ENCODE results near the gene PRKN.

The PRKN gene

DNA sequence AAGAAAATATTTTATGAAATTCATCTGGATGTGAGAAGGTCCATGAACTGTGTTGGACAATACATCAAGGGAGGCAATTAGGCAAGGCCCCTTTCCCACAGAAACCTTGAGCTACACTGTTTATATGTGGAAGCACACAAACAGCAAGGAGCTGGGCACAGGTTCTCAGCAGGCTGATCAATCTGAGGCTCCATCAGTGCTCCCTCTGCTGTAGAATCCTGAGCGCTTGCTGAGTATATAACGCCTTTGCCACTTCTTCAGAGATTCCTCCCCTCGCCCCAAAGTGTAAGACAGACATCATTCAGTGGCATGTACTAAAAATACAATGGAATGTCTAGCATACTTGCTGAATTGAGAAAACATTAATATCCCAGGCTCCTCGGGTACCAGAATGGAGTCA lies 146.9 kb downstream of the PRKN start:
- no peak for DNase-seq
- Mint-ChIP-seq H3K27me3 (ENCODE audit: low read depth, poor library complexity) (no peaks in the 10 kb centered on the region), H3K4me3 (no peak overlapping the region), H3K9me3 (no peaks in the 10 kb centered on the region), H3K36me3 (ENCODE audit: low read depth) (no peaks in the 10 kb centered on the region), H3K27ac (no peak overlapping the region), H3K4me1 (no peaks in the 10 kb centered on the region)
- TF ChIP-seq, protein P1, sequence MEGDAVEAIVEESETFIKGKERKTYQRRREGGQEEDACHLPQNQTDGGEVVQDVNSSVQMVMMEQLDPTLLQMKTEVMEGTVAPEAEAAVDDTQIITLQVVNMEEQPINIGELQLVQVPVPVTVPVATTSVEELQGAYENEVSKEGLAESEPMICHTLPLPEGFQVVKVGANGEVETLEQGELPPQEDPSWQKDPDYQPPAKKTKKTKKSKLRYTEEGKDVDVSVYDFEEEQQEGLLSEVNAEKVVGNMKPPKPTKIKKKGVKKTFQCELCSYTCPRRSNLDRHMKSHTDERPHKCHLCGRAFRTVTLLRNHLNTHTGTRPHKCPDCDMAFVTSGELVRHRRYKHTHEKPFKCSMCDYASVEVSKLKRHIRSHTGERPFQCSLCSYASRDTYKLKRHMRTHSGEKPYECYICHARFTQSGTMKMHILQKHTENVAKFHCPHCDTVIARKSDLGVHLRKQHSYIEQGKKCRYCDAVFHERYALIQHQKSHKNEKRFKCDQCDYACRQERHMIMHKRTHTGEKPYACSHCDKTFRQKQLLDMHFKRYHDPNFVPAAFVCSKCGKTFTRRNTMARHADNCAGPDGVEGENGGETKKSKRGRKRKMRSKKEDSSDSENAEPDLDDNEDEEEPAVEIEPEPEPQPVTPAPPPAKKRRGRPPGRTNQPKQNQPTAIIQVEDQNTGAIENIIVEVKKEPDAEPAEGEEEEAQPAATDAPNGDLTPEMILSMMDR (IDR thresholded peaks at IDR 0.05), result no peak

DNA sequence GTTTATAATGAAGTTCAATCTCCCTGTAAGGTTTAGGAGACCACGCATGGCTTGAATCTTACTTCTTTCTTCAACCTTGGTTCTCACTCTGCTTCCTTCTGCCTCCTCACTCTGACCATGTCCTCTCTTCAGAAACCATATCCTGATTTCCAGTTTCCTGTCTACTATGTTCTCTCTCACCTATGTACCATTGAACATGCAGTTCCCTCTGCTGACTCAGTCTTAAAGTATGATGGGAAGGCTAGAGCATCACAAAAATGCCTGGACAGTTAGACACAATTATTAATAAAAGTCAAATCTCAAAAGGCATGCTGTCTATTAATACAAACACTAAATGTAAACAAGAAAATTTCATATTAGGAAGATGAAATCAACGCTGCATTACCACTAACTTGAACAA lies 151.6 kb downstream of the PRKN start:
- no peak overlapping the region for H3K27ac Mint-ChIP-seq
- peaks cover 11% of the 10 kb centered on the region for H3K4me1 Mint-ChIP-seq
- H3K9me3 Mint-ChIP-seq, result no peaks in the 10 kb centered on the region
- DNase-seq, result no peak
- TF ChIP-seq, protein P1 (IDR thresholded peaks at IDR 0.05), result no peak
- H3K4me3 Mint-ChIP-seq, result no peak overlapping the region
- H3K36me3 Mint-ChIP-seq (ENCODE audit: low read depth), result no peaks in the 10 kb centered on the region
- no peaks in the 10 kb centered on the region for H3K27me3 Mint-ChIP-seq (ENCODE audit: low read depth, poor library complexity)

DNA sequence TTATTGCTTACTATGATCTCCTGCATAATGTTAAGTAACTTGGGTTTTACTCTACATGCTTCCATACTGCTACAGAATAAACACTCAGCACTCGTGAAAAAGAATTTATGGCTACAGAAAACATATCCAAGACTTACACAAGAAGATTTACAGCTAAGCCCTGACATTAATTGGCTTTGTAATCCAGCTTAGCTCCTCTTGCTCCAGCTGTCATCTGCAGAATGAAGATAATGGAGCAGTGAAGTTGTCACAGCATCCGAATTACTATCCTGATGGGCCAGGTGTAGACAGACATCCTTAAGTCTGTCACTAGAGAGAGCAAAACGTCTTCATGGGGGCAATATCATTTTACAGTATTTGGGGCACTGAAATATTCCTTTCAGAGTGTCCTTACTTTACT lies 155.3 kb downstream of the PRKN start:
- Mint-ChIP-seq H3K9me3 (peaks cover 20% of the 10 kb centered on the region), H3K4me1 (peaks cover 11% of the 10 kb centered on the region), H3K27ac (no peak overlapping the region), H3K4me3 (no peak overlapping the region), H3K27me3 (ENCODE audit: low read depth, poor library complexity) (no peaks in the 10 kb centered on the region), H3K36me3 (ENCODE audit: low read depth) (peaks cover 12% of the 10 kb centered on the region)
- TF ChIP-seq, protein P1 (IDR thresholded peaks at IDR 0.05), result no peak
- DNase-seq, result no peak

DNA sequence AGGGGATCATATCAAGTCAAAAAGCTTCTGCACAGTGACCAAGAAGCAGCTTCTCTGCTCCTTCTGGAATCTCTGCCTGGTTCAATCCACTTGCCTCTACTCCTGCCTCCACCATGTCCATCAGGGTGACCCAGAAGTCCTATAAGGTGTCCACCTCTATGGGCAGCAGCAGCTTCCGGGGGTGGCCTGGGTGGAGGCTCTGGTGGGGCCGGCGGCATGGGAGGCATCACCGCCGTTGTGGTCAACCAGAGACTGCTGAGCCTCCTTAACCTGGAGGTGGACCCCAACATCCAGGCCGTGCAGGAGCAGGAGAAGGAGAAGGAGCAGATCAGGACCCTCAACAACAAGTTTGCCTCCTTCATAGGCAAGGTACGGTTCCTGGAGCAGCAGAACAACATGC lies 159.3 kb downstream of the PRKN start:
- Mint-ChIP-seq H3K27me3 (ENCODE audit: low read depth, poor library complexity) (no peaks in the 10 kb centered on the region), H3K27ac (no peak overlapping the region), H3K36me3 (ENCODE audit: low read depth) (peaks cover 47% of the 10 kb centered on the region), H3K9me3 (peaks cover 60% of the 10 kb centered on the region), H3K4me3 (no peak overlapping the region), H3K4me1 (peaks cover 11% of the 10 kb centered on the region)
- TF ChIP-seq, protein P1 (IDR thresholded peaks at IDR 0.05), result no peak
- DNase-seq, result no peak

DNA sequence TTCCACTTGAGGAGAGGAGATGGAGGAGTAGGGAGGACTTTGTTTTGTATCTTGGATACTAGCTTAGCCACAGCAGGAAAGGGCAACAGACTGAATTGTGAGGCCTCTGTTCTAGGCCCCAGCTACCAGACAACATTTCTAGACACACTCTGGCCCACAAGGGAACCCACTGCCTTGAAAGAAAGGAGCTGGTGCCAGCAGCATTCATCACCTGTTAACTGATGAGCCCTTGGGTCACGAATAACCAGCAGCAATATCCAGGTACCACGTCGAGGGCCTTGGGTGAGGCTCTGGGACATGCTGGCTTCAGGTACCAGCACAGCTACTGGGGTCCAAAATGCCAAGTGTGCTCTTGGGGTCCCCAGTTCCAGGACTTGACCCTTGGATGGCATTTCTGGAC lies 165.5 kb downstream of the PRKN start:
- H3K27ac Mint-ChIP-seq, result no peak overlapping the region
- H3K27me3 Mint-ChIP-seq (ENCODE audit: low read depth, poor library complexity), result peaks cover 8% of the 10 kb centered on the region
- peaks cover 44% of the 10 kb centered on the region for H3K9me3 Mint-ChIP-seq
- peaks cover 14% of the 10 kb centered on the region for H3K4me1 Mint-ChIP-seq
- H3K36me3 Mint-ChIP-seq (ENCODE audit: low read depth), result peaks cover 37% of the 10 kb centered on the region
- DNase-seq, result no peak
- no peak overlapping the region for H3K4me3 Mint-ChIP-seq
- TF ChIP-seq, protein P1 (IDR thresholded peaks at IDR 0.05), result no peak

DNA sequence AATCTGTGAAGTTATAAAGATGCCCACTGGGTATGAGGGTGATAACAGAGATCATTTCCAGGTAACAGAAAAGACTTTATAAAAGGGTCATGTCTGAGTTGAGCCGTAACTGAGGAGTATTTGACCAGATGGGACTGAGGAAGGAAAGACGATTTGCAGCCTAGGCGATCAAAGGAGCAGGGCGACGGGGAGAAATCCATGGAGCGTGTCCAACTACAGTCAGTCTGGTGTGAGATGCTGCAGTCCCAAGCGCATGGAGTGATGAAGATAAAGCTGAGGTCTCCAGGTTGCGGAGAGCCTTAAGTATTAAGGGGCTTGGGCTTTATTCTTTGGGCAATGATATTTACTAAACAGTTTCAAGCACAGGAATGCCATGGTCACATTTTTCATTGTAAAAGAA lies 166.7 kb downstream of the PRKN start:
- H3K9me3 Mint-ChIP-seq, result peaks cover 33% of the 10 kb centered on the region
- H3K27ac Mint-ChIP-seq, result no peak overlapping the region
- H3K4me1 Mint-ChIP-seq, result peaks cover 14% of the 10 kb centered on the region
- peaks cover 8% of the 10 kb centered on the region for H3K27me3 Mint-ChIP-seq (ENCODE audit: low read depth, poor library complexity)
- TF ChIP-seq, protein P1 (IDR thresholded peaks at IDR 0.05), result no peak
- H3K36me3 Mint-ChIP-seq (ENCODE audit: low read depth), result peaks cover 26% of the 10 kb centered on the region
- no peak overlapping the region for H3K4me3 Mint-ChIP-seq
- peak; percentile 24 for DNase-seq

All from nephron progenitor cell (in vitro differentiated cells).